ENCODE measurements around the gene P3H2.

Gene P3H2

DNA sequence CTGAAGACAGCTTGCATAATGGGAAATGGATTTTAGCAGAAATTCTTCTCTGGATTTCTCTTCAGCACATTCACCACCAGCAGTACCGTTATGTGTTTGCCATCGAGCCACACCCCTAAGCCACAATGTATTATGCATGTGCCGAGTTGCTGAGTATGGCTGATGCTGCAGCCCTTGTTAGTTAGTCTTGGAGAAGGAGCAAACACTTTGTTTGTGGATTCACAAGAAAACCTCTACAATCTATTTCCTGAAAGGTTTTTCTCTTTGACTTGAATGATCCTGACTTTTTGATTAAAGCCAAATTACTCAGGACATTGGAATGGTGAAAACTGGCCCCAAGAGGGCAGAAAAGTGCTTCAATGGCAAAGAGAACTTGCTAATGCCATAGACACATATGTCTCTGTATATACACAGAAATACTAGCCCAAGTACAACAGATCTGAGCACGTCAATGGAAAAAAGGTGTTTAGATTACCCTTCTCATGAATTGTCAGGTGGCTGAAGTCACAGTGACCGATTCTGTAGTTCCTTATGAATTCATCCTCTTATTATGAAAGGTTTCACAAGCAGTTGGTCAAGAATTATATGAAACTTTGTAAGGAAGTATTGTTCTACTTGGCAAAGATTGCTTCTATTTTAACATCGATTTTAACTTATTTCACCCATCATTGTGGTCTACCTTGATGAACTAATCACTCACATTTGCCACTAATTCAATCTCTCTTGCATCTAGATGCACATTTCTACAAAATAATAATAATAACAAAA, 103.0 kb downstream of the P3H2 start:
- POLR2A ChIA-PET: no interaction called here
- CTCF ChIA-PET: interaction anchor here (0.7 to 2.0 kb wide), 3 partner anchors 8 to 31 kb away, joined by 3 to 7 read pairs (median 3); no protein-coding TSS in a partner anchor
- TF ChIP-seq, protein P1, sequence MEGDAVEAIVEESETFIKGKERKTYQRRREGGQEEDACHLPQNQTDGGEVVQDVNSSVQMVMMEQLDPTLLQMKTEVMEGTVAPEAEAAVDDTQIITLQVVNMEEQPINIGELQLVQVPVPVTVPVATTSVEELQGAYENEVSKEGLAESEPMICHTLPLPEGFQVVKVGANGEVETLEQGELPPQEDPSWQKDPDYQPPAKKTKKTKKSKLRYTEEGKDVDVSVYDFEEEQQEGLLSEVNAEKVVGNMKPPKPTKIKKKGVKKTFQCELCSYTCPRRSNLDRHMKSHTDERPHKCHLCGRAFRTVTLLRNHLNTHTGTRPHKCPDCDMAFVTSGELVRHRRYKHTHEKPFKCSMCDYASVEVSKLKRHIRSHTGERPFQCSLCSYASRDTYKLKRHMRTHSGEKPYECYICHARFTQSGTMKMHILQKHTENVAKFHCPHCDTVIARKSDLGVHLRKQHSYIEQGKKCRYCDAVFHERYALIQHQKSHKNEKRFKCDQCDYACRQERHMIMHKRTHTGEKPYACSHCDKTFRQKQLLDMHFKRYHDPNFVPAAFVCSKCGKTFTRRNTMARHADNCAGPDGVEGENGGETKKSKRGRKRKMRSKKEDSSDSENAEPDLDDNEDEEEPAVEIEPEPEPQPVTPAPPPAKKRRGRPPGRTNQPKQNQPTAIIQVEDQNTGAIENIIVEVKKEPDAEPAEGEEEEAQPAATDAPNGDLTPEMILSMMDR (IDR thresholded peaks at IDR 0.05; ENCODE audit: control extremely low read depth, extremely low read depth, low read depth, missing control alignments): peak; percentile 38
- DNase-seq (ENCODE audit: extremely low spot score): no peak

DNA sequence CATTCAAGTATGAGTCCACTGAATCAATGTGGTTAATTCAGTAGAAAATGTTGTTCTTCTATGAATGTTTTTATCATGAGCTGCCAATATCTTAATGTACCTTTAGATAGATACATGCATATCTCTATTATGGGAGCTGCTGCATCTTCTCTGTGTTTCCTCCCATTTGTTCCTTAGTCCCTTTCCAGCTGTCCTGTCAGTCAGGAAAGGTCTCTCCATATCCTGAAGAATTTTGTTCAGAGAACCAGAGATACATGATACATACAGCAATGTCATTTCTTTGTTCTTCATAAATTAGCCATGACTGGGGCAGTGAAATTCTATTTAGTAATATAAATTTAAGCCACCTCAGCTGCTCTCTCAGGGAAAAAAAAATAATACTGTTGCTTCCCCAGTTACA, 103.7 kb downstream of the P3H2 start:
- ChIA-PET CTCF (interaction anchor here (0.7 to 2.0 kb wide), 3 partner anchors 8 to 31 kb away, joined by 3 to 7 read pairs (median 3); no protein-coding TSS in a partner anchor), POLR2A (no interaction called here)
- DNase-seq (ENCODE audit: extremely low spot score): no peak
- TF ChIP-seq, protein P1 (IDR thresholded peaks at IDR 0.05; ENCODE audit: control extremely low read depth, extremely low read depth, low read depth, missing control alignments): no peak

DNA sequence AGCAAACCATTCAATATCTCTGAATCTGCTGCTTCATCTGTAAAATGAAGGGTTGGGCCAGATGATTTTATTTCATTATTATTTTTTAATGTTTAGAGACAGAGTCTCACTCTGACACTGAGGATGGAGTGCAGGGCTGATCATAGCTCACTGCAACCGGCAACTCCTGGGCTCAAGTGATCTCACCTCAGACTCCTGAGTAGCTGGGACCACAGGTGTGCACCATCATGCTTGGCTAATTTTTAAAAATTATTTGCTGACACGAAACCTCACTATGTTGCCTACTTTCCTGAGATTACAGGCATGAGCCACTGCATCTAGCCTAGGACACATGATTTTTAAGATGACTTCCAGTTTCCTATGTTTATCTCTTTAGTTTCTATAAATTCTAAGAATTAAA, 105.8 kb downstream of the P3H2 start:
- CTCF ChIA-PET: interaction anchor here (0.8 to 1.7 kb wide), 4 partner anchors 18 to 54 kb away, joined by 3 to 4 read pairs (median 3); no protein-coding TSS in a partner anchor
- no peak for DNase-seq (ENCODE audit: extremely low spot score)
- POLR2A ChIA-PET: no interaction called here
- TF ChIP-seq, protein P1 (IDR thresholded peaks at IDR 0.05; ENCODE audit: control extremely low read depth, extremely low read depth, low read depth, missing control alignments): no peak

DNA sequence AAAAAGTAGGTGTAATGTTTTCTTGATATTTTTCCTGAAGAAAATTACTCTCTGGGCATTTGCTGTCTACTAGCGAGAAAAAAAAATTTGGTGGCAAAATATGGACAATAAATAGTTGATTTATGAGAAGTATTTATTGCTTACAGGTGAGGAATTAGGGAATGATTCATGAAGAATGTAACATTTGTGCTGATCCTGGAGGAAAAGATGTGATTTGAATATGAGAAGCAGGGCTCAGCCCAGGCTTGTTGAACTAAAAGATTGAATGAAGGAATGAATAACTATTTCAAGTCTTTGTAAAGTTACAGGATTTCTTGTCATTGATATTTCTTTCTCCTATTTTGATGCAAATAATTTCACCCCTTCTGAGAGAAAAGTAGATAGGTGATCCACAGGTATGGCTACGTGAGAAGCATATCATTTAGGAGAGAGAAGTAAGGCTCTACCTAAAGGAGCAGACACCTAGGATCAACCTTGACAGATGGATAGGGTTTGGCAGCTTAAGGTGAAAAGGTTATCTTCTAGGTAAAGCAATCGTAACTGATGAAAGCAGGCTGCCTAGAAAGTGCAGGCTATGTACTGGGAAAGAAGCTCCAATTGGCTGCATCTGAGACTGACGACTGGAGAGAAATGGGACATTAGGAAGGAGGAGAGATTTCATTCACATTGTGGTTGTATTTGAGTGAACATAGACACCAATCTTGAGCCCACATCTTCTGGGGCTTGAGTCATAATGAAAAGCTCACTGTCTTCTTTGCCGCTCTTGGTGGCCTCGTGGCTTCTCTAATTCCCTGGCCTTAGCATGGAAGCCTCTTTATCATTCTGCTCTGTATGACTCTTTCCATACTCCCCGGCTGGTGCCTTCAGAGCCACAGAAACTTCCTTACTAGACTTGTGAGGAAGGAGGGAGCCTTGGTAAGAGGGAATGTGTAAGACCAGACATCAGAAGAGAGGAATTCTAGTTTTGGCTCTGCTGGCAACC, 106.5 kb downstream of the P3H2 start:
- TF ChIP-seq, protein P1 (IDR thresholded peaks at IDR 0.05; ENCODE audit: control extremely low read depth, extremely low read depth, low read depth, missing control alignments): no peak
- no peak for DNase-seq (ENCODE audit: extremely low spot score)
- POLR2A ChIA-PET: no interaction called here
- CTCF ChIA-PET: interaction anchor here (0.8 to 1.4 kb wide), 6 partner anchors 10 to 53 kb away, joined by 3 to 4 read pairs (median 3); no protein-coding TSS in a partner anchor

DNA sequence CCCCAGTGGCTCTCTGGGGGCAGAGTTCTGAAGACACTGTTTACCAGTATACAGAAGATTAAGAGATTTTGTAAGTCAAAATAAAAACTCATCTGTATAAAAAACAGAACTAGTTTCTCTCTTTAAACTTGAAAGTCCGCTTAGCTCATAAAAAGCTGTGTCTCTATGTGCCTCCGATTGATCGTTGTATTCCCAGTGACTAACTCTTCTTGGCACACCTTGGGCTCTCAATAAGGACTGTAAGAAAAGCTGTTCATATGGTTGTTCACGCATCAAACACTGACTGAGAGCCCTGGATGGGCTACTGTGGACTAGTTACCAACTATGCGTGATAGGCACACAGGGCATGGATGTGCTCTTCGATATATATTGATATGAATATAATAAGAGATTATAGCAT, 107.9 kb downstream of the P3H2 start:
- ChIA-PET CTCF (interaction anchor here (0.8 to 1.5 kb wide), 5 partner anchors 10 to 52 kb away, joined by 3 to 8 read pairs (median 3); no protein-coding TSS in a partner anchor), POLR2A (no interaction called here)
- TF ChIP-seq, protein P1 (IDR thresholded peaks at IDR 0.05; ENCODE audit: control extremely low read depth, extremely low read depth, low read depth, missing control alignments): no peak
- no peak for DNase-seq (ENCODE audit: extremely low spot score)

DNA sequence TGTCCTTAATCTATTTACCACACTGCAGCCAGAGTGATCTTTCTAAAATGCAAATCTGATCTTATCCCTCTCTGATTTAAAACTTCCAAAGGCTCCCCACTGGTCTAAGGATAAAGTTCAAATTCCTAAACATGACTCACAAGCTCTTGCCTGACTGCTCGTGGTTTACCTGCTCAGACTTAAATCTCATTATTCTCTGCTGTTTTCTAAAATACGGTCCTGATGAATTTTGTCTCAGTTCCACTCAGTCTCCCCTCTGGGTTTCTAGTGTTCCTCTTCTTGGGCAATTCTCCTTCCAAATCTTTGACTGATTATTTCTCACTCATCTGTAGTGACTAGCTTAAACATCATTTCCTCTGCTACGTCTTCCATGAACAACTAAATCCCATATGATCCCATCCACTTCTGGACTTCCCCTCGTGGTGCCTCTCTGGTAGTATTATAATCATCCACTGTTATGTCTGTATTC, 108.3 kb downstream of the P3H2 start:
- CTCF ChIA-PET: interaction anchor here (0.8 to 1.5 kb wide), 3 partner anchors 15 to 51 kb away, joined by 3 to 8 read pairs (median 3); no protein-coding TSS in a partner anchor
- POLR2A ChIA-PET: no interaction called here
- TF ChIP-seq, protein P1 (IDR thresholded peaks at IDR 0.05; ENCODE audit: control extremely low read depth, extremely low read depth, low read depth, missing control alignments): no peak
- no peak for DNase-seq (ENCODE audit: extremely low spot score)
